ENCODE results near the gene KDM2A. TPM values are rescaled to one million over a fixed set of nuclear protein-coding genes. Genes with fewer than 3 reads are reported as not detected.
A peak's percentile ranks its signal among the peaks of the same experiment; 100 is the strongest.

KDM2A gene
- total RNA-seq, 1 donor from 2014 or later: 34.6 TPM

GRCh38 chr11:67301313-67301921 lies 182.4 kb downstream of the KDM2A start:
- DNase-seq (ENCODE audit: low read depth): peak; percentile 41

GRCh38 chr11:67301951-67302516 lies 183.0 kb downstream of the KDM2A start:
- peak; percentile 95 for DNase-seq (ENCODE audit: low read depth)

- DNase-seq (ENCODE audit: low read depth): no peak
These were observed 183.6 kb downstream of the KDM2A start for GRCh38 chr11:67302571-67303131.

- DNase-seq (ENCODE audit: low read depth): peak; percentile 70
These were observed 184.2 kb downstream of the KDM2A start, which contains the start of gene SSH3 for GRCh38 chr11:67303132-67303834. Gene SSH3, plus strand, starts transcription at chr11:67303530. Its CDS starts 96 bp downstream, at chr11:67303626.

GRCh38 chr11:67303835-67304411 lies 184.9 kb downstream of the KDM2A start:
- no peak for DNase-seq (ENCODE audit: low read depth)

- DNase-seq (ENCODE audit: low read depth): no peak
These were observed 185.5 kb downstream of the KDM2A start for GRCh38 chr11:67304511-67305113.

- DNase-seq (ENCODE audit: low read depth): no peak
These were observed 187.9 kb downstream of the KDM2A start for GRCh38 chr11:67306769-67307544.

GRCh38 chr11:67307545-67308001 lies 188.5 kb downstream of the KDM2A start:
- DNase-seq (ENCODE audit: low read depth): no peak

Other genes with a start within 250 kb of the KDM2A start
- gene PC, start 160.9 kb upstream of the KDM2A start, total RNA-seq: 55.2 and 88.1 TPM in 2 replicates
- gene C11orf86, start 144.0 kb upstream of the KDM2A start, total RNA-seq: not detected in 2 replicates
- not detected in 2 replicates for gene SYT12, start 96.1 kb upstream of the KDM2A start, total RNA-seq
- 0.32 and 0.88 TPM in 2 replicates for gene RHOD, start 62.4 kb upstream of the KDM2A start, total RNA-seq
- 101 TPM in 2 replicates for gene GRK2, start 147.2 kb downstream of the KDM2A start, total RNA-seq
- 18.6 and 24.5 TPM in 2 replicates for gene ANKRD13D, start 170.0 kb downstream of the KDM2A start, total RNA-seq
- gene SSH3, start 184.3 kb downstream of the KDM2A start, total RNA-seq: 17.7 and 18.3 TPM in 2 replicates
- 105 and 115 TPM in 2 replicates for gene POLD4, start 234.3 kb downstream of the KDM2A start, total RNA-seq